HG03521 (cell line): ENCODE results near the gene NECAB3.
"Not testable (repeated sequence)": the region's sequence is repeated elsewhere in the genome, so short reads cannot be mapped to it uniquely, and the experiment has no call there.

ENCODE experiments used
- ATAC-seq: cut with Tn5 transposase; IDR thresholded peaks from one replicate; pipeline ENCODE4 v1.9.1; 2021; ENCODE audit warnings: mild to moderate bottlenecking, moderate library complexity; ENCODE audit not compliant: unreplicated experiment

Gene NECAB3

DNA sequence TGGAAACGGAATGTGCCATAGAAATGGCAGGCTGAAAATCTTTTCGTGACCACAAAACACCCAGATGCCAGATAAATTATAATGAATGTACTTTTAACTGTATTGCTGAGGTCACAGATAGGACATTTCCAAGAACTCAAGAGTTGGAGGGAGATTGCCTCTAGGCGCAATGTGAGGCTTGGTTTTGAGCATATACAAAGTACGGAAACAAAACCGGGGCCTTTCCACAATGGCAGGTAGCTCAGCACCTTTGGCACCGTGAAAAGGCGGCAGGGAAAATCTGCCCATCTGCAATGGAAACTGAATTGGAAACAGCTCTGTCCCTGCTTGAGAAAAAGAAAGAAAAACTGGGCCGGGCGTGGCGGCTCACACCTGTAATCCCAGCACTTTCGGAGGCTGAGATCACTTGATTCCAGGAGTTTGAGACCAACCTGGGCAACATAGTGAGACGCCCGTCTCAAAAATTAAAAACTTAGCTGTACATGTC is 22.6 kb downstream of the NECAB3 start:
- no peak for ATAC-seq

DNA sequence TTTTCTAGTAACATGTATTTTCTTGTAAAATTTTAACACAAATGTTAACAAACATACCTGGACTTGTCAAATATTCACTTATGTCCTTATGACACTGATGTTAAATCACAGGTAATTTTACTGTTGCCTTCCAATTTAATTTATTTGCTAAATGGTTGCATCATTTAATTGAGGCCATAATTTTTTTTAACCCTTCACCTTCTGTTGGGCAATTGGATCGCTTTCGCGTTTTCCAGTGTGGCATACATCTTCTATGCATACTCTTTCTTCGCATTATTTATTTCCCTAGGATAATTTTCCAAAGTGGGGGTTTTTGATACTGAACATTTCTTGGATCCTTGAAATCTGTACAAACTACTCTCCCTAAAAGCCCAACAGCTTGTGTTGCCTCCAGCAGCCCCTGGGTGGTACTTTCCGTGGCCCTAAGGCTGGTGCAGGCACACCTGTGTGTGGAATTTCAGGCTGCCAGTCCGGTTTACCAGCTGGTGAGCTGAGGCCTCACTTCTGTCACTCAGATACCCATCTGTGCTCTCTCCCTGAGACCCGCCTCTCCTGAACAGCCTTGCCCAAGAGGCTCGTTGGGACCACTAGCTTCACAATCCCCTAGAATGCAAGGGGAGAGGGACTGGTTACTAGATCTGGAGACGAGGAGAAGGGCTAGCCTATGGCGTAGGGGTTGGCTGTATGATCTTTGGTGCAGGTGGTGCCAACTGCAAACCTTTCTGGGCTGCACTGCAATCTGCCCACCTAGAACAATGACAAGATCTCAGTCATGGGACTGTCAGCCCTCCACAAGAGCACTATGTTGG is 23.3 kb downstream of the NECAB3 start:
- no peak for ATAC-seq

- no peak for ATAC-seq
These were observed 24.0 kb downstream of the NECAB3 start for GRCh38 chr20:33650111-33650752.

DNA sequence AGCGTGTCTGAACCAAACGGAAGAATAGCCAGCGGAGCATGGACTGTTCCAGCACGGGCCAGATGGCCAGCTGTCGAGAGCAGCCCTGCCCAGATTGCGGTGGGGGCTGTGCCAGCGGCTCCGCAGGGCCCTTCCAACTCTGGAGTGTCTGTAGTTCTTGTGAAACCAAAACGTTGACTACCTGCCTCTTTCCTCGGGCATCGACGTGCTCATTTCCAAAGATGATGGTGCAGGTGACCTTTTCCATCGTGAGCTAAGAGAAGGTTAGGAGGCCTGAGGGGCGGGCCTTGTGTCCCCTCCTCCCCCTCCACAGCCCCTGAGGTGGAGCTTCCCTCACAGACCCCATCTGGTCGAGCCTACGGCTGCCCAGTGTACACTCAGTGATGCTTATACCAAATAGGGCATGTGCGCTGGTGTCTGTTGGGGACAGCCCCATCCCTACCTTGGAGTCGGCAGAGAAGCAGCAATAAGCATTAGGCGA is 25.0 kb downstream of the NECAB3 start:
- ATAC-seq, result no peak

DNA sequence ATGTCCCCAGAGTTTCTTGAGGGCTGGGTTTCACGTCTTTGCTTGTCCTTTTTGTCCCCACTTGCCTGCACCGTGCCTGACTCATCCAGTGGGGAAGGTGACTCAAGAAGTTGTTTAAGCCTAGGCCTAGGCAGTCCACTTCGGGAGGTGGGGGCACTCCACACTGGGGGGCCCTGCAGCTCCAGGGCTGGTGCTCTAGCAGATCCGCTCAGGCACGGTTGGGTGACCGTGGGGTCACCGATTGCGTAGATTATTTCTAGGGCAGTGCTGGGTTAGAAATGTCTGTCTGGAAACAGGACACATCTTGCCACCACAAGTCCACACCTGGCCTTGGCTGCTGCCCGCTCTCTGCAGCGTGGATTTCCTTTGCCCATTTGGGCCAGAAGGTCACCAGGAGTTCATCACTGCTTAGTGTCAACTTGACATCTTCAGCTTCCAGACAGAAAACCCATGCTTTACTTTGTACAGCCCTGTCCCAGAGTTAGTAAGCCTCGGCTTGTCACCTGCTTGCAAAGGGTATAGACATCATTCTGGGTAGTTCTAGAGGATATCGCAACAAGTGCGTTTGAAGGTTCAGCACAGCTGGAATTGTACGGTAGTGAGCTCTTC is 25.7 kb downstream of the NECAB3 start:
- no peak for ATAC-seq

GRCh38 chr20:33647603-33648395 is 26.4 kb downstream of the NECAB3 start:
- ATAC-seq, result no peak

GRCh38 chr20:33646959-33647602 is 27.1 kb downstream of the NECAB3 start:
- ATAC-seq, result not testable (repeated sequence)

DNA sequence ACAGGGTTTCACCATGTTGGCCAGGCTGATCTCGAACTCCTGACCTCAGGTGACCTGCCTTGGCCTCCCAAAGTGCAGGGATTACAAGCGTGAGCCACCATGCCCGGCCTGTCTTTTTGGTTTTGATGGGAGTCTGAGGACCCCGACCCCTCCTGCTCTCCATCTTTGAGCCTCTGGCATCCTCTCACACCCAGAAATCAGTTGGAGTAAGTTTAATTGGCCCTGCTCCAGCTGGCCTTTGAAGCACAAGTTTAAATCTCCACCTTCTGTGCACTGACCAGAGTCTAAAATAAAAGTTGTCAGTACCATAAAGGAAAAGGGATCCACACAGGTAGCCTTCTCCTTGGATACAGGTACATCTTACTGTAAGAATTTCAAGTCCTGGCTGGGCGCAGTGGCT is 28.0 kb downstream of the NECAB3 start:
- no peak for ATAC-seq

DNA sequence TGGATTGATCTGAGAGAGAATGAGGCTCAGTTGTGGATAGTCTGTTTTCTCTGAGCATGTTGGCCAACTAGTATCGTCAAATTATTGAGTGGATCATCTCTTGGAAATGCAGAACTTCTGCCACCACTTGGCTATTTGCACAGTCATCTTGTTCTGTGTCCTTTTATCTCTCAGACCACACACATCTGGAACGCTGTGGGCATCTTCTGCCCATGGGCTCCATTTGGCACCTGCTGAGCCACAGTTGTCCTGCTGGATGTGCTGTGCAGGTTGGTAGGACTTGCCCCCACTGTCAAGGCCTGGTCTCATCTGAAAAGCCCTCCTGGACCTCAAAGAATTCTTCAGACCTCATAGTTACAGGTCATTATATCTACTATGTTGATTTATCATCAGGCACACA is 28.8 kb downstream of the NECAB3 start:
- no peak for ATAC-seq

DNA sequence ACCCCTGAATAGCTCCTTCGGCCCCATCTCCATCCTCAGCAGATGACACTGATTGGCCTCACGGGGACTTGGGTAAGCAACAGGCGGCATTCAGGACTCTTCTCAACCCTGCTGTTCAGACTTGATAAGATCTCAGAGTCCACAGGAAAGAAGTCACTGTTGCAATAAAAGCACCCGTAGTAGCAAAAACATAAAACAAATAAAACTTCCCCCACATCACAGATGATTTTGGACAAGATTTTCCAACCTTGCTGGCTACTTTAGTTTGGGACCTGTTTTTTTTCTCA is 29.2 kb downstream of the NECAB3 start:
- no peak for ATAC-seq

DNA sequence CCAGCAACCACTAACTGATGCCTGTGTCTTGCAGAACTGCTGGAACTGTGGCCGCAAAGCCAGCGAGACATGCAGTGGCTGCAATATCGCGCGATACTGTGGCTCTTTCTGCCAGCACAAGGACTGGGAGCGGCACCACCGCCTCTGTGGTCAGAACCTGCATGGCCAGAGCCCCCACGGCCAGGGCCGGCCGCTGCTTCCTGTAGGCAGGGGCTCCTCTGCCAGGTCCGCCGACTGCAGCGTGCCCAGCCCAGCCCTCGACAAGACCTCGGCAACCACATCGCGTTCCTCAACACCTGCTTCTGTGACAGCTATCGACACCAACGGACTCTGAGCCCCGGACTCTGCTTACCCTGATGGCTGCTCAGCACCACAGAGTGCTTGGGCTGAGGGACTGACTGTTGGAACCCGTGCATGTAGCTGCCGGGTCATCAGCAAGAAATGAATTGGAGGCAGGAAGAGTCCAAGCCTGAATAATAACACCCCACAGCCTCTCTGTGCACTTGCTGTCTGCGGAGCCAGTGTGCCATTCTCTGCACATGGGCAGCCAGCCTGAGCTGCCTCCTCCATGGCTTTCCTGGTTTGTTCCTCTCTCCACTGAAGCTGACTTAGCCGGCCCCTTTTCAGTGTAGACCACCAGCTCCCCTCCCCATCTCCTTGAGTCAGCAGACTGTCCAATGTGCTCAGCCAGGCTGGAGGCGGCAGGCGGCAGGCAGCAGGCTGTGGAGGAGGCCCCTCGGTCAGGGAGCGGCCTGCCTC is 29.7 kb downstream of the NECAB3 start:
- ATAC-seq, result no peak

DNA sequence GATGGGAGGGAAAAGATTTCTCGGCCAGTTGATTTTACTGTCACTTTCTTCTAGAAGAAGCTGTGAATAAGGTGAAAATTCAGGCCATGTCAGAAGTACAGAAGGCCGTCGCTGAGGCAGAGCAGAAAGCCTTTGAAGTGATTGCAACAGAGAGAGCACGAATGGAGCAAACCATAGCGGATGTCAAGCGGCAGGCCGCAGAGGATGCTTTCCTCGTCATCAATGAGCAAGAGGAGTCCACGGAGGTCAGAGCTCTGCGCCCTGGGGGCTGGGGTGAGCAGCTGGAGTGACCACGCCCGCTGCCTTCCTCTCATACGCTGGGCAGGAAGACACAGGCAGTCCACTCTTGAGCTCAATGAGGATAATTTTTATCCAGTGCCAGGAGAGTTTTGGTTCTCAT is 33.9 kb downstream of the NECAB3 start:
- no peak for ATAC-seq

DNA sequence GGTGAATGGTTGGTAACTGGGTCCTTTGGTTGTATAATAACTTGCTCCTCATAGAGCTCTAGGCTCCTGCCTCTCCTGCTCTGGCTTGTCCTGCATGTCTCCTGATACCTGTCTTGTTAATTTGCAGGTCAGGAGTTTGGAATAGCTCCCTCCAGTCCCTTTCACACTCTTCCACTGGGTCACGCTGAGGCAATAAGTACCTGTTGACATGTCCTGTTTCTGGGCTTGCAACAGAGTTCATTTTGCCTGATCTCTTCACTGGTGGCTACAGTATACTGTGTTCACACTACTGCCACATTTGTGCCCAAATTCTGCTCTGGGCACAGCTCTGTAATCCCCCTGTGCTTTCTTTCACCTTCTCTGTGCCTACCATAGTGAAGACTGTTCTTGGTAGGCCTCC is 37.5 kb downstream of the NECAB3 start:
- ATAC-seq, result no peak

DNA sequence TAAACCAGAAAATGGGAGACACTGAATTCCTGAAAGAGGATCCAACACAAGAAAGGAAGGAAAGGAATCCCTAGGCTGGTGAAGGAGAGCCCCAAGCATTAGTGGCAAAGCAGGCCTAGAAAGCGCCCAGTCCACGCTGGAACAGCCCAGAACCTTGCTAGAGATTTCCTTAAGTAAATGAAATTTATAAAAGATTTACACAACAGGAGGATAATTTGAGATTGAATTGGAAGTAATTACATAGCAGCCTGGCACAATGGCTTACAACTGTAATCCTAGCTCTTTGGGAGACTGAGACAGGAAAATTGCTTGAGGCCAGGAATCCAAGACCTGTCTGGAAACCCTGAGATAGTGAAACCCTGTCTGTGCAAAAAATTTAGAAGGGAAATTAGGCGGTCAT is 38.9 kb downstream of the NECAB3 start:
- ATAC-seq, result no peak

- not testable (repeated sequence) for ATAC-seq
These were observed 42.3 kb downstream of the NECAB3 start for GRCh38 chr20:33631910-33632309.

DNA sequence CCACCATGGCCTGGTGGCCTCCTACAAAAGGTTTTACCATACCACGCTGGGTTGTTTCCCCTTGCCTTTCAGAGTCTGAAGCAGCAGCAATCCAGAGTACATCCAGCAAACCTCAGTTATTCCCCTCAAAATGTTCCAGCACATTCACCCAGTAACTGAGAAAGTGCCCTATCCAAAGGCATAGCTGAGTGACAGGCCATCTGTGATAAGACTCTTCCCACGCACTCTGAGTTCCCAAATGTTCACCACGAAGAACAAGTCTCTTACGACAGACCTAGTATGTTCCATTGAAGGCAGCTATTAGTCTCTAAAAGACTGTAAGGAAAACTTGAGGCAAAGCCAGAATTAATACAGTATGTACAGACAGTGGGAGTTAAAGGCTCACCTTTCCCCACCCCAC is 43.7 kb downstream of the NECAB3 start:
- ATAC-seq, result no peak

DNA sequence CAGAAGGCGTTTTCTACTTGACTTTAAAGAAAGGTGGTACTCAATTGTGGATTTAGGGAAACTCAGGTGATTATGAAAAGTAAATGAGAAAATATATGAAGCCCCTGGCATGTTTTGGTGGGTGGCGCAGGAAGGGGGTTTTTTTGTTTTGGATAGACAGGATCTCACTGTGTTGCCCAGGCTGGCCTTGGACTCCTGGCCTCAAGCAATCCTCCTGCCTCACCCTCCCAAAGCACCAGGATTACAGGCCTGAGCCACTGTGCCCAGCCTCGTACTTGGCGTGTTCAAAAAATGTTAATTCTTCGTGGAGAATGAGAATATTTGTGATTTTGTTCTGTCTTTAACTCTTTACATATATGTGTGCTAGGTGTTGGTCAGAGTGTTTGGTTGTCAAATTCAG is 44.2 kb downstream of the NECAB3 start:
- ATAC-seq, result no peak

- ATAC-seq, result no peak
These were observed 44.7 kb downstream of the NECAB3 start for GRCh38 chr20:33629533-33629932.

- ATAC-seq, result no peak
These were observed 46.5 kb downstream of the NECAB3 start for GRCh38 chr20:33627577-33628216.

GRCh38 chr20:33626190-33626589 is 48.0 kb downstream of the NECAB3 start:
- no peak for ATAC-seq
